Measurements from ENCODE around the gene BLVRA. TPM values are rescaled to one million over a fixed set of nuclear protein-coding genes. Genes with fewer than 3 reads are reported as not detected.

BLVRA gene
- total RNA-seq (2021; ENCODE audit: unreplicated experiment) (29.7 TPM), Bru-seq, nascent RNA (percentile 51 among the genes with signal in this experiment), BruChase-seq, experiment 1, labeled RNA remaining after a 6-hour chase (percentile 41 among the genes with signal in this experiment), BruChase-seq, experiment 2, labeled RNA remaining after a 2-hour chase (percentile 43 among the genes with signal in this experiment)
- polyA plus RNA-seq (2012) = 16.8 and 22.1 TPM in 2 replicates
- long read RNA-seq, transcript BLVRA-201 (8 exons, 1,071 nt) = major isoform, 31 of 44 reads
- long read RNA-seq, partial matches to known transcripts = 6 of 44 reads
- long read RNA-seq, other reads (novel, unspliced or antisense) = 6 of 44 reads

- peak within 1 kb of the TSS; percentile 18; the same call in 1 of the 2 replicates for H3K27ac ChIP-seq (ENCODE audit: low read depth, low read length)
- DNase-seq (ENCODE audit: low read depth, low spot score) = no peak
Measured at GRCh38 chr7:43758029-43758821, at the start of gene BLVRA. TSS of gene BLVRA (plus strand) at chr7:43758680. CDS start at chr7:43771159, 12,479 bp downstream.

More at GRCh38 chr7:43758029-43758821, at the start of gene BLVRA:
- Histone ChIP-seq H3K36me3 (ENCODE audit: control insufficient read depth in 1 of 2, insufficient read depth in 2 of 2, low read length in 2 of 2) (no peaks in the 10 kb centered on the region), H3K4me1 (ENCODE audit: control insufficient read depth in 1 of 2, insufficient read depth in 2 of 2, low read length in 2 of 2) (peaks cover 30 to 43% of the 10 kb centered on the region in 2 experiments), H4K20me1 (ENCODE audit: insufficient read depth) (no peaks in the 10 kb centered on the region), H3K27me3 (ENCODE audit: insufficient read depth, low read length) (no peaks in the 10 kb centered on the region), H3K79me2 (ENCODE audit: insufficient read depth, low read length) (no peaks in the 10 kb centered on the region), H3K9ac (ENCODE audit: low read length) (peak within 1 kb of the TSS; percentile 68), H2AFZ (ENCODE audit: low read depth, low read length, poor library complexity, severe bottlenecking) (peak within 1 kb of the TSS; percentile 74), H3K4me2 (ENCODE audit: low read length) (peak within 1 kb of the TSS; percentile 91), H3K4me3 (replicated peaks in 1 of 2; ENCODE audit: low read depth in 1 of 2, low read length in 2 of 2) (peak within 1 kb of the TSS; percentile 60 to 73), H3K9me3 (ENCODE audit: control insufficient read depth in 1 of 2, insufficient read depth in 1 of 2, low read depth in 1 of 2, low read length in 2 of 2) (no peaks in the 10 kb centered on the region), H3K9me2 (ENCODE audit: insufficient read depth) (no peaks in the 10 kb centered on the region)
- CTCF ChIA-PET = interaction anchor here (1.0 to 1.5 kb wide), 2 partner anchors 12 to 176 kb away, joined by 5 to 6 read pairs; partner anchors contain the start of gene STK17A
- BruUV-seq (replicated peaks) = no TSS peak
- intact Hi-C loops (cut with micrococcal nuclease) = no loop called here
- RAD21 ChIA-PET (ENCODE audit: low non-redundant PET in 1 of 2, low total read pairs in 2 of 2, uncharacterized antibody in 2 of 2, unreplicated experiment in 2 of 2) = interaction anchor here in 1 of 2 experiments (0.6 kb wide), 1 partner anchor 29 kb away, joined by 3 read pairs; the partner anchor contains the start of gene COA1
- POLR2A ChIA-PET = interaction anchor here (0.5 to 1.4 kb wide), 4 partner anchors 22 to 176 kb away, joined by 3 to 4 read pairs (median 3); partner anchors contain the start of genes COA1 and STK17A
- ATAC-seq = peak; percentile 84
- TF ChIP-seq EGR1 (IDR thresholded peaks at IDR 0.05; ENCODE audit: low read depth) = no peak
- no peak for TF ChIP-seq SRF (IDR thresholded peaks at IDR 0.05; ENCODE audit: low read depth)
- 0 out of 2 replicates have a peak, but pooled peaks have one; percentile 32 for TF ChIP-seq POLR2AphosphoS5 (IDR thresholded peaks at IDR 0.05; ENCODE audit: low read depth, low read length)
- no peak for TF ChIP-seq ZNF274 (IDR thresholded peaks at IDR 0.05; ENCODE audit: low read depth, low read length)
- no peak for TF ChIP-seq CTCF (IDR thresholded peaks at IDR 0.05 in 2 of 3, conservative IDR thresholded peaks at IDR 0.05 in 1 of 3; ENCODE audit: borderline replicate concordance in 1 of 3, insufficient read depth in 1 of 3, low read depth in 2 of 3, low read length in 2 of 3)
- TF ChIP-seq SP1 (IDR thresholded peaks at IDR 0.05; ENCODE audit: low read depth) = no peak
- TF ChIP-seq FOSL1 (IDR thresholded peaks at IDR 0.05; ENCODE audit: low read depth) = no peak
- no peak for TF ChIP-seq POLR2A (IDR thresholded peaks at IDR 0.05; ENCODE audit: borderline replicate concordance, extremely low read depth, insufficient read depth, insufficient read length)
- no peak for TF ChIP-seq ZBTB33 (IDR thresholded peaks at IDR 0.05; ENCODE audit: extremely low read depth, insufficient replicate concordance, low read length)

Data from HCT116 (cell line).